Stomach (tissue), 9 donors: ENCODE measurements around the gene TSPAN32. TPM values are rescaled to one million over a fixed set of nuclear protein-coding genes. Genes with fewer than 3 reads are reported as not detected.

Experiments
- DNase-seq, 2 donors: peaks; one replicate each; pipeline versions ENCODE4 v3.0.0 to v3.0.0-alpha.2; 2013 to 2019
- H3K27ac ChIP-seq, 5 donors: fragments of 200-600 bp in 4 of 5; sonication (generic) in 4 of 5; one replicate each; pipeline ENCODE4 v1.5.1; 2013 to 2019; ENCODE audit warnings: mild to moderate bottlenecking in 1 of 5, moderate library complexity in 1 of 5
- H3K27me3 ChIP-seq, 3 donors: fragments of 200-600 bp; sonication (generic); one replicate each; pipeline ENCODE4 v1.5.1; 2017 to 2019; ENCODE audit warnings: mixed run types in 1 of 3
- H3K36me3 ChIP-seq, 4 donors: fragments of 200-600 bp; sonication (generic); 1 replicate in 3 of 4; 2 replicates in 1 of 4; pipeline ENCODE4 v1.5.1; 2016 to 2019
- H3K4me1 ChIP-seq, 4 donors: fragments of 200-600 bp; sonication (generic); one replicate each; pipeline ENCODE4 v1.5.1; 2016 to 2019
- H3K4me3 ChIP-seq, 4 donors: fragments of 200-600 bp; sonication (generic) in 3 of 4; one replicate each; pipeline ENCODE4 v1.5.1; 2016 to 2019; ENCODE audit warnings: mild to moderate bottlenecking in 1 of 4
- H3K9me3 ChIP-seq, 4 donors: fragments of 200-600 bp; sonication (generic); one replicate each; pipeline ENCODE4 v1.5.1; 2016 to 2019
- EP300 ChIP-seq: sonication (generic); formaldehyde crosslinking; IDR thresholded peaks from one replicate; pipeline ENCODE4 v1.6.1; 2017; ENCODE audit warnings: antibody characterized with exemption
- POLR2A ChIP-seq, 4 donors: fragments of 450-650 bp; IDR thresholded peaks; one replicate each; pipeline ENCODE4 v1.6.1; 2016; ENCODE audit warnings: antibody characterized with exemption in 4 of 4, control low read depth in 2 of 4, mild to moderate bottlenecking in 1 of 4, moderate library complexity in 1 of 4
- POLR2AphosphoS5 ChIP-seq, 3 donors: sonication (generic); formaldehyde crosslinking; IDR thresholded peaks; one replicate each; pipeline ENCODE4 v1.6.1; 2016; ENCODE audit warnings: antibody characterized with exemption in 3 of 3
- WGBS, 5 donors: extraction: QIAGEN DNeasy Blood & Tissue Kit in 3 of 5; methylation state at CpG; one replicate each; pipeline versions ENCODE4 v1.1.5 to v1.1.7; 2013 to 2018; 5-methylcytosine and 5-hydroxymethylcytosine counted together
- intact Hi-C: fragments of 100-400 bp; cut with DNase I; formaldehyde crosslinking; loops from one replicate; pipeline ENCODE4 v1.15.1; 2023; ENCODE audit warnings: low total_unique reads
- polyA plus RNA-seq, 3 donors: library from polyadenylated mRNA; stranded (reverse); fragments of 200-250 nt; gene quantifications; one replicate each; pipeline ENCODE4 v1.2.3, GENCODE V29; 2013
- total RNA-seq, 5 donors: library from RNA; depleted of rRNA; stranded (reverse); fragments of >200 nt; gene quantifications; one replicate each; pipeline versions ENCODE4 v1.1.0 to v1.2.3, GENCODE V29; 2014 to 2016
- TF ChIP-seq, protein P1 (sequence below), 7 experiments: fragments of 450-650 bp in 4 of 7; fragments of 200-600 bp in 3 of 7; sonication (generic) in 3 of 7; IDR thresholded peaks; one replicate each; pipeline ENCODE4 v1.5.1; 2016 to 2019; ENCODE audit warnings: antibody characterized with exemption in 7 of 7, control low read depth in 2 of 7, mild to moderate bottlenecking in 1 of 7
- donor health status: healthy with polysubstance abuse.
- donor health status: Bipolar disorder and iron deficiency.
- donor health status: healthy.

Gene TSPAN32
- total and polyA plus RNA-seq, 8 donors = 1.1 to 9.0 (median 2.3) TPM; not detected in 4

DNA sequence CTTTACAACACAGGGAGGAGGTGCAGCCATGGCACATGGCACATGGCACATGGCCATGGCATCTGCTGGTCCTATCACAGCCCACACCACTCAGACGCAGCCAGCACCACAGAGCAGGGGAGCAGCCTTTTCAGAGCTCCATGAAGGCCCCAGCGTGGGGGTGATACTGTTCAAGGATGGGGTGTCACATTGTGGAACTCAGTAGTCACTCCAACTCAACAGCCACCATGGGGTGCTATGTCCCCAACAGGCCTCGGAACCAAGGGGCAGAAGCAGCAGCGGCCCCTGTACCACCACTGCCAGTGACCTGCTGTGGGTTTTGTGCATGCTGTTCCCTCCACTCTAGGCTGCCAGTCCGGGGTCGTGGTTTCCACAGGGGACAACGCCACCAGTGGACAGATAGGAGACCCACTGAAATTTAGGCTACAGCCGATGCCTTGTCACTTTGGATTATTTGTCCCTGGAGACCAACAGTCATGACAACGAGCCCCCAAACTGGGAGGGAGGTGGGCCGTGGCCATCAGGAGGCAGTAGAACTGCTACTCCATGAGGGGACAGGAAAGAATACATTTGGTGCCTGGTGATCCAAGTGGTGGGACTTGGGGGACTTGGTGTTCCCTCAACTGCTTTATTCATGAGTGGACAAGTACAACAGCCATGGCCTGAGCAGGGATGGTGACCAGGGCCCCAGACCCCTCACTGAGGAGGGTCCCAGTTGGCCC lies 44.9 kb downstream of the TSPAN32 start:
- Histone ChIP-seq H3K27me3 (no peaks in the 10 kb centered on the region), H3K36me3 (no peaks in the 10 kb centered on the region), H3K27ac (no peak overlapping the region), H3K4me1 (no peaks in the 10 kb centered on the region), H3K4me3 (no peak overlapping the region), H3K9me3 (peaks cover 0 to 15% (median 10%) of the 10 kb centered on the region in 4 donors)
- DNase-seq = no peak
- WGBS, 5 donors = 77 to 89% (median 84%) methylated on average over 6 to 10 of the region's 10 CpGs
- TF ChIP-seq, protein P1, sequence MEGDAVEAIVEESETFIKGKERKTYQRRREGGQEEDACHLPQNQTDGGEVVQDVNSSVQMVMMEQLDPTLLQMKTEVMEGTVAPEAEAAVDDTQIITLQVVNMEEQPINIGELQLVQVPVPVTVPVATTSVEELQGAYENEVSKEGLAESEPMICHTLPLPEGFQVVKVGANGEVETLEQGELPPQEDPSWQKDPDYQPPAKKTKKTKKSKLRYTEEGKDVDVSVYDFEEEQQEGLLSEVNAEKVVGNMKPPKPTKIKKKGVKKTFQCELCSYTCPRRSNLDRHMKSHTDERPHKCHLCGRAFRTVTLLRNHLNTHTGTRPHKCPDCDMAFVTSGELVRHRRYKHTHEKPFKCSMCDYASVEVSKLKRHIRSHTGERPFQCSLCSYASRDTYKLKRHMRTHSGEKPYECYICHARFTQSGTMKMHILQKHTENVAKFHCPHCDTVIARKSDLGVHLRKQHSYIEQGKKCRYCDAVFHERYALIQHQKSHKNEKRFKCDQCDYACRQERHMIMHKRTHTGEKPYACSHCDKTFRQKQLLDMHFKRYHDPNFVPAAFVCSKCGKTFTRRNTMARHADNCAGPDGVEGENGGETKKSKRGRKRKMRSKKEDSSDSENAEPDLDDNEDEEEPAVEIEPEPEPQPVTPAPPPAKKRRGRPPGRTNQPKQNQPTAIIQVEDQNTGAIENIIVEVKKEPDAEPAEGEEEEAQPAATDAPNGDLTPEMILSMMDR (IDR thresholded peaks at IDR 0.05) = no peak
- TF ChIP-seq EP300 (no peak), POLR2AphosphoS5 (IDR thresholded peaks at IDR 0.05) (no peak), POLR2A (IDR thresholded peaks at IDR 0.05) (no peak)
- intact Hi-C loops = no loop called here

DNA sequence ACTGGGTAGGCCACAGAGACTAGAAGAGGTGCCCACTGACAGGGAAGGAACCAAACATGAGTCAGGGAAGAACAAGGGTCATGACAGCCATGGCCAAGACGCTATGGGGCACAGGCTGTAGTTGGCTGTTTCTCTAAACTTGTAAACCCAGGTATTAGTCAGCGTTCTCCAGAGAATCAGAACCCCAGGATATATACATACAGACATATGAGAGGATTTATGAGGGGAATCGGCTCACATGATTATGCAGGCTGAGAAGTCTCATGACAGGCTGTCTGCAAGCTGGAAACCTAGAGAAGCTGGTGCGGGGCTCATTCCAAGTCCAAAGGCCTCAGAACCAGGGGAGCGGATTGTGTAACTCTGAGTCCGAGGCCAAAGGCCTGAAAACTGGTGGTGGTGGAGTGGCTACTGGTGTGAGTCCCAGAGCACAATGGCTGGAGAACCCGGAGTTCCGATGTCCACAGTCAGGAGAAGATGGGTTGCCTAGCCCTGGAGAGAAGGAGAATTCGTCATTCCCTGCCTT lies 45.6 kb downstream of the TSPAN32 start:
- Histone ChIP-seq H3K36me3 (no peaks in the 10 kb centered on the region), H3K4me1 (no peaks in the 10 kb centered on the region), H3K9me3 (peaks cover 0 to 15% (median 10%) of the 10 kb centered on the region in 4 donors), H3K27ac (no peak overlapping the region), H3K4me3 (no peak overlapping the region), H3K27me3 (no peaks in the 10 kb centered on the region)
- intact Hi-C loops = no loop called here
- TF ChIP-seq POLR2A (IDR thresholded peaks at IDR 0.05) = no peak
- TF ChIP-seq, protein P1 (IDR thresholded peaks at IDR 0.05) = no peak
- TF ChIP-seq EP300 = no peak
- no peak for TF ChIP-seq POLR2AphosphoS5 (IDR thresholded peaks at IDR 0.05)
- DNase-seq = no peak
- 75 to 92% (median 80%) methylated on average over 9 of the region's 9 CpGs for WGBS, 5 donors

DNA sequence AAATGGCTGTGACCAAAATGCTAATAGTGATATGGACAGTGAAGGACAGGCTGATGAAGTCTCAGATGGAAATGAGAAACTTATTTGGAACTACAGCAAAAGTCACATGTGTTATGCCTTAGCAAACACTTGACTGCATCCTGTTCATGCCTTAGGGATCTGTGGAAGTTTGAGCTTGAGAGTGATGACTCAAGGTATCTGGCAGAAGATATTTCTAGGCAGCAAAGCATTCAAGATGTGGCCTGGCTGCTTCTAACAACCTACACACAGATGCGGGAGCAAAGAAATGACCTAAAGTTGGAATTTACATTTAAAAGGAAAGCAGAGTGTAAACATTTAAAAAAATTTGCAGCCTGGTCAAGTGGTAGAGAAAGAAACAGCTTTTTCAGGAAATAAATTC lies 47.2 kb downstream of the TSPAN32 start:
- Histone ChIP-seq H3K4me3 (no peak overlapping the region), H3K36me3 (no peaks in the 10 kb centered on the region), H3K27me3 (no peaks in the 10 kb centered on the region), H3K27ac (no peak overlapping the region), H3K9me3 (peaks cover 0 to 15% (median 10%) of the 10 kb centered on the region in 4 donors), H3K4me1 (no peaks in the 10 kb centered on the region)
- intact Hi-C loops = no loop called here
- 92 to 100% (median 96%) methylated on average over 1 of the region's 1 CpG for WGBS, 5 donors
- DNase-seq = no peak
- TF ChIP-seq POLR2A (IDR thresholded peaks at IDR 0.05) (no peak), POLR2AphosphoS5 (IDR thresholded peaks at IDR 0.05) (no peak), EP300 (no peak)
- TF ChIP-seq, protein P1 (IDR thresholded peaks at IDR 0.05) = no peak

DNA sequence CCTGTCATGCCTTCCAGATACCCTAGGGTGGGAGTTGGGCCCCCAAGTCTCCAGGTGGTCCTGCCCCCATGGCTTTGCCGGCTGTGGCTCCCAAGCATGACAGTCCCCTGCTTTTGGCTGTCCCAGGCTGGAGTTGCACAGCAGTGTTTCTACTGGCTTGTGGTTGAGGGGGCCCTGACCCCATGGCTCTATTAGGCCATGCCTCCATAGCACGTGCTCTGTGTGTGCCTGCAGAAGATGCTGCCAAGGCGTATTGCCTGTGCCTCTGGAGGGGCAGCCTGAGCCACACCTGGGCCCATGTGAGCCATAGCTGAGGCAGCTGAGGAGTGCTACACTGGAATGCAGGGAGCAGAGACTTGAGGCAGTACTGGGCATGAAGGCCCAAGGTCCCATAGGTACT lies 49.9 kb downstream of the TSPAN32 start:
- DNase-seq = no peak
- Histone ChIP-seq H3K27me3 (no peaks in the 10 kb centered on the region), H3K4me1 (no peaks in the 10 kb centered on the region), H3K27ac (no peak overlapping the region), H3K4me3 (no peak overlapping the region), H3K9me3 (peaks cover 0 to 15% (median 10%) of the 10 kb centered on the region in 4 donors), H3K36me3 (no peaks in the 10 kb centered on the region)
- intact Hi-C loops = no loop called here
- TF ChIP-seq EP300 (no peak), POLR2AphosphoS5 (IDR thresholded peaks at IDR 0.05) (no peak), POLR2A (IDR thresholded peaks at IDR 0.05) (no peak)
- TF ChIP-seq, protein P1 (IDR thresholded peaks at IDR 0.05) = no peak
- 60 to 88% (median 72%) methylated on average over 3 of the region's 3 CpGs for WGBS, 5 donors
